Pancreas (tissue), 10 donors: ENCODE results near the gene ACTR10. TPM values are rescaled to one million over a fixed set of nuclear protein-coding genes. Genes with fewer than 3 reads are reported as not detected.

ENCODE experiments used
- ATAC-seq, 4 donors: fragments of 200-7000 bp; cut with Tn5 transposase; one replicate each; pipeline versions ENCODE4 v1.8.0 to v1.9.1; 2020; ENCODE audit warnings: mild to moderate bottlenecking in 4 of 4, moderate library complexity in 4 of 4
- DNase-seq, 6 donors: peaks; one replicate each; pipeline ENCODE4 v3.0.0-alpha.2; 2020
- FAIRE-seq: peaks from 2 replicates; lab custom pipeline; 2012; peaks lifted over from hg19 to GRCh38; lab: Jason Lieb, UNC
- H3K27ac ChIP-seq, 4 donors: fragments of 200-600 bp; sonication (generic); 1 replicate in 3 of 4; 2 replicates in 1 of 4; pipeline versions ENCODE4 v1.5.0 to v1.8.0; 2020
- H3K27me3 ChIP-seq, 4 donors: fragments of 200-600 bp; one replicate each; pipeline ENCODE4 v1.8.0; 2021
- H3K36me3 ChIP-seq, 3 donors: fragments of 200-600 bp; sonication (generic) in 1 of 3; one replicate each; pipeline versions ENCODE4 v1.5.0 to v1.8.0; 2020 to 2021
- H3K4me1 ChIP-seq, 3 donors: fragments of 200-600 bp; one replicate each; pipeline ENCODE4 v1.8.0; 2021
- H3K4me3 ChIP-seq, 4 donors: fragments of 200-600 bp; sonication (generic) in 2 of 4; one replicate each; pipeline versions ENCODE4 v1.5.0 to v1.8.0; 2020 to 2021
- H3K9me3 ChIP-seq, 4 donors: fragments of 200-600 bp; one replicate each; pipeline ENCODE4 v1.8.0; 2021
- CTCF ChIP-seq, 4 donors: fragments of 200-600 bp; sonication (generic) in 3 of 4; IDR thresholded peaks; one replicate each; pipeline versions ENCODE4 v1.5.0 to v1.8.0; 2021; ENCODE audit warnings: antibody characterized with exemption in 4 of 4
- WGBS, 2 donors: extraction: QIAGEN DNeasy Blood & Tissue Kit; methylation state at CpG; one replicate each; pipeline ENCODE4 v1.1.7; 2013; 5-methylcytosine and 5-hydroxymethylcytosine counted together
- intact Hi-C, 3 donors: fragments of 100-400 bp; cut with DNase I; formaldehyde crosslinking; loops; one replicate each; pipeline versions ENCODE4 v1.11.1 to v1.14.2; 2022
- polyA plus RNA-seq, 2 donors: library from polyadenylated mRNA; stranded (reverse); fragments of 200-250 nt; gene quantifications; one replicate each; pipeline ENCODE4 v1.2.3, GENCODE V29; 2013
- total RNA-seq, 6 donors: library from RNA; stranded (reverse); fragmentation: NEBNext Ultra II Directional in 4 of 6; extraction: Animal tissue kit (Norgen Biotek cat#: 25700) in 4 of 6; gene quantifications; one replicate each; pipeline versions ENCODE4 v1.2.1 to v1.2.4, GENCODE V29; 2021 to 2023
- donor health status: healthy with polysubstance abuse.
- donor health status: DM: no; HTN: no; CAD: no; lungs with moderate emphysema.
- donor health status: DM: no; HTN: no; CAD: no.
- donor health status: control.
- donor health status: control.
- donor health status: Bipolar disorder and iron deficiency.
- donor health status: DM: yes; HTN: yes; CAD: no.
- donor health status: DM: no; HTN: no; CAD: no.
- donor health status: DM: no; HTN: no; CAD: no.
- donor health status: DM: yes; HTN: yes; CAD: no.

The ACTR10 gene
- total and polyA plus RNA-seq, 8 donors, result 19.7 to 58.9 (median 23.2) TPM

GRCh38 chr14:58278177-58278576 is 78.2 kb downstream of the ACTR10 start:
- Histone ChIP-seq H3K9me3 (no peaks in the 10 kb centered on the region), H3K27ac (no peak overlapping the region), H3K36me3 (no peaks in the 10 kb centered on the region), H3K27me3 (no peaks in the 10 kb centered on the region), H3K4me1 (peaks cover 6 to 36% (median 33%) of the 10 kb centered on the region in 3 donors), H3K4me3 (no peak overlapping the region)
- no peak for TF ChIP-seq CTCF (IDR thresholded peaks at IDR 0.05)
- DNase-seq, result no peak
- WGBS, 2 donors, result 96% methylated on average over 8 of the region's 8 CpGs
- intact Hi-C loops, result no loop called here
- ATAC-seq, result no peak
- no peak for FAIRE-seq

DNA sequence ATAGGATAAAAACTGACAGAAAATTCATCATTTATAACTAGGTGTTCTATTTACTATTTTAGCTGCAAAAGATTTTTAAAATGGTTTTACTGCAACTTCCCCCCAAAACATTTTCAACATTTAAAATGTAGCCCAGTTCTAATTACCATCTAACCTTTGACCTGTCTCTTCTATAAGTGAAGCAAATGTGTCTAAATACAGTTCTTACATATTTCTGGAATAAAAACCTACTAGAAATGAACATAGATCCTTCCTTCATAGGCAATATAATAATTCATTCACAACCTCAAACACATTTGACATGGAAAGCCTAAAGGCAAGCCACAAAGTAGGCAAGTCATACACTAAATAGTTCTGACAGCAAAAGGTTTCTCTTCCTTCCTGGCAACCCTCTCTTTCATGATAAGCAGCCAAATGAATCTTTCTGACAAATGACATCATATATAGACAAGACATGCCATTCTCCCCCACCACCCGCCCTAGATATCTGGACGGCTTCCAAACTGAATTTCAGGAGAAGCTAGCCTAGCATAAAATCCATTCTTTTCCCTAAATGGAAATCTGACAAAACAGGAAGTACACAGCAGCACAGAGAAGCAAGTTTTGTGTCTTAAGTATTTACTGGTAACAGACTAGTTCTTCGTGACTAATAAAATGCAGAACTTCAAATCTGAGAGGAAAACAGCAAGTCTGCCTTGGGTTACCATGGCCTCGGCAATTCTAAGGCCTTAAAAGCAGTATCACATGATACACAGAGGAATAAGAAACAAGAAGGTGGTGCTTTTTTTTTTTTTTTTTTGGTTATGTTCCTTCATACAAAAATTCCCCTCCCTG is 81.2 kb downstream of the ACTR10 start:
- H3K36me3 ChIP-seq, result peaks cover 0 to 5% (median 0%) of the 10 kb centered on the region in 3 donors
- peak; percentile 87 for FAIRE-seq
- H3K4me3 ChIP-seq, result no peak overlapping the region
- peaks cover 0 to 37% (median 34%) of the 10 kb centered on the region in 3 donors for H3K4me1 ChIP-seq
- intact Hi-C loops, result no loop called here
- no peak for TF ChIP-seq CTCF (IDR thresholded peaks at IDR 0.05)
- peak in 3 of 6 donors; percentile 18 to 50 (median 34) for DNase-seq
- no peaks in the 10 kb centered on the region for H3K9me3 ChIP-seq
- peak overlapping the region in 2 of 4 donors; percentile 66 to 77 for H3K27ac ChIP-seq
- peak; percentile 59 to 82 (median 70) for ATAC-seq
- 24 to 30% methylated on average over 4 of the region's 4 CpGs for WGBS, 2 donors
- no peaks in the 10 kb centered on the region for H3K27me3 ChIP-seq

DNA sequence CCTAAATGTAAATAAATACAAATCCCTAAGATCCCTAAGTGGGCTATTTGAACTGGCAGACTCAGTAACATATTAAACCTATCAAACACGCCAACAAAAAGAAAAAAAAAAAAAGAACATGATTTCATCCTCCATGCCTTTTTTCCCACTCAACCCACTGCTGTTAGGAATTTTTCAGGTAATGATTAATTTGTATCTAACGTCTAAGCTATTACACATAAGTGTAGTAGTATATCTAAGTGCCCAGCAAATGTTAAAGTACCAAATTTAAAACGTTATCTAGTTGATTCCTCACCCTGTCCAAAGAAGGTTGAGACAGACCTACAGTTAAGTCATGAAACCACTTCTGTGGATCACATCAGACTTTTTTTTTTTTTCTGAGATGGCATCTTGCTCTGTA is 82.0 kb downstream of the ACTR10 start:
- Histone ChIP-seq H3K4me1 (peaks cover 0 to 42% (median 34%) of the 10 kb centered on the region in 3 donors), H3K36me3 (peaks cover 0 to 5% (median 0%) of the 10 kb centered on the region in 3 donors), H3K27ac (peak overlapping the region in 3 of 4 donors; percentile 11 to 77 (median 66)), H3K4me3 (no peak overlapping the region), H3K9me3 (no peaks in the 10 kb centered on the region), H3K27me3 (no peaks in the 10 kb centered on the region)
- DNase-seq, result no peak
- peak in 3 of 4 donors; percentile 28 to 51 (median 32) for ATAC-seq
- intact Hi-C loops, result no loop called here
- FAIRE-seq, result no peak
- TF ChIP-seq CTCF (IDR thresholded peaks at IDR 0.05), result no peak
- WGBS, 2 donors, result 19 to 30% methylated on average over 3 of the region's 3 CpGs

- H3K36me3 ChIP-seq, result peaks cover 0 to 5% (median 0%) of the 10 kb centered on the region in 3 donors
- no peaks in the 10 kb centered on the region for H3K27me3 ChIP-seq
- TF ChIP-seq CTCF (IDR thresholded peaks at IDR 0.05), result no peak
- H3K4me1 ChIP-seq, result peaks cover 0 to 53% (median 34%) of the 10 kb centered on the region in 3 donors
- DNase-seq, result no peak
- H3K4me3 ChIP-seq, result no peak overlapping the region
- H3K27ac ChIP-seq, result peak overlapping the region in 2 of 4 donors; percentile 11 to 77
- 45 to 50% methylated on average over 4 of the region's 4 CpGs for WGBS, 2 donors
- H3K9me3 ChIP-seq, result no peaks in the 10 kb centered on the region
- ATAC-seq, result no peak
- FAIRE-seq, result no peak
- intact Hi-C loops, result no loop called here
Measured at GRCh38 chr14:58282925-58283593, 83.1 kb downstream of the ACTR10 start.
